A673 (cell line): ENCODE measurements around the gene TTLL11. TPM values are rescaled to one million over a fixed set of nuclear protein-coding genes. Genes with fewer than 3 reads are reported as not detected.

Experiments used
- BruUV-seq: library from RNA; stranded (reverse); fragments of 400-500 nt; replicated peaks from 2 replicates; lab custom pipeline; 2021; lab: Mats Ljungman, UMichigan
- CTCF ChIA-PET: fragments of 300-600 bp; sonication (Branson Sonifier 250); formaldehyde crosslinking; loops from one replicate; lab custom pipeline; 2022; ENCODE audit warnings: antibody characterized with exemption; lab: Charles Lee
- POLR2A ChIA-PET: fragments of 300-600 bp; sonication (Branson Sonifier 250); formaldehyde crosslinking; loops from one replicate; lab custom pipeline; 2022; ENCODE audit warnings: antibody characterized with exemption; ENCODE audit not compliant: low non-redundant PET; lab: Charles Lee
- DNase-seq: peaks from one replicate; pipeline ENCODE4 v3.0.0-alpha.2; 2015; ENCODE audit warnings: low spot score
- H3K27ac ChIP-seq: fragments of 200-600 bp; sonication (generic); 2 replicates; pipeline ENCODE4 v1.5.1; 2016; ENCODE audit warnings: mixed run types, low read depth, mild to moderate bottlenecking, mixed read lengths, antibody characterized with exemption, low read length; ENCODE audit not compliant: poor library complexity, severe bottlenecking
- H3K27me3 ChIP-seq: fragments of 200-600 bp; sonication (generic); replicated peaks from 2 replicates; pipeline ENCODE4 v1.6.1; 2017; ENCODE audit warnings: mixed run types, low read depth, mild to moderate bottlenecking, mixed read lengths, antibody characterized with exemption, low read length; ENCODE audit not compliant: insufficient read depth, poor library complexity
- H3K36me3 ChIP-seq: fragments of 200-600 bp; sonication (generic); 2 replicates; pipeline ENCODE4 v1.6.1; 2016; ENCODE audit warnings: mixed run types, mild to moderate bottlenecking, mixed read lengths, antibody characterized with exemption, low read length; ENCODE audit not compliant: insufficient read depth, poor library complexity, severe bottlenecking
- H3K4me1 ChIP-seq: fragments of 200-600 bp; sonication (generic); 2 replicates; pipeline ENCODE4 v1.6.1; 2017; ENCODE audit warnings: mixed run types, mild to moderate bottlenecking, mixed read lengths, antibody characterized with exemption, low read length; ENCODE audit not compliant: insufficient read depth, poor library complexity, severe bottlenecking
- H3K4me3 ChIP-seq: fragments of 200-600 bp; sonication (generic); 2 replicates; pipeline ENCODE4 v1.5.1; 2016; ENCODE audit warnings: low read depth, mixed run types, mild to moderate bottlenecking, mixed read lengths, low read length; ENCODE audit not compliant: poor library complexity, severe bottlenecking
- H3K9me3 ChIP-seq: fragments of 200-600 bp; sonication (generic); 2 replicates; pipeline ENCODE4 v1.6.1; 2016; ENCODE audit warnings: mixed run types, low read depth, mild to moderate bottlenecking, mixed read lengths, antibody characterized with exemption, low read length; ENCODE audit not compliant: poor library complexity, severe bottlenecking
- CTCF ChIP-seq: fragments of 300-800, 200-600 bp; sonication (generic); conservative IDR thresholded peaks from 2 replicates; pipeline ENCODE4 v1.5.1; 2017; ENCODE audit warnings: low read depth, mild to moderate bottlenecking, antibody characterized with exemption, low read length, moderate library complexity, mixed read lengths
- EZH2 ChIP-seq: fragments of 200-600 bp; sonication (generic); IDR thresholded peaks from 2 replicates; pipeline ENCODE4 v1.6.1; 2017; ENCODE audit warnings: borderline replicate concordance, low read depth, mild to moderate bottlenecking, mixed read lengths, antibody characterized with exemption, low read length; ENCODE audit not compliant: poor library complexity, severe bottlenecking
- intact Hi-C: fragments of 100-400 bp; cut with micrococcal nuclease; formaldehyde crosslinking; loops from one replicate; pipeline ENCODE4 v1.10.0; 2022; ENCODE audit not compliant: unreplicated experiment
- total RNA-seq: library from RNA; stranded (reverse); gene quantifications from 2 replicates; pipeline ENCODE4 v1.2.3, GENCODE V29; 2021

TTLL11 gene
- total RNA-seq, 1 experiment from 2014 or later = 3.0 TPM

- ChIA-PET POLR2A (no interaction called here), CTCF (interaction anchor here (0.6 kb wide), 1 partner anchor 87 kb away, joined by 4 read pairs; no protein-coding TSS in a partner anchor)
These were observed 318.1 kb downstream of the TTLL11 start for GRCh38 chr9:121774715-121775613.

GRCh38 chr9:121773954-121774714, 319.0 kb downstream of the TTLL11 start:
- no TSS peak for BruUV-seq
- Histone ChIP-seq H3K4me3 (no peak overlapping the region), H3K4me1 (no peaks in the 10 kb centered on the region), H3K36me3 (peaks cover 7% of the 10 kb centered on the region), H3K27me3 (no peaks in the 10 kb centered on the region), H3K27ac (no peak overlapping the region), H3K9me3 (peaks cover 4% of the 10 kb centered on the region)
- intact Hi-C loops = no loop called here
- ChIA-PET CTCF (interaction anchor here (0.6 kb wide), 1 partner anchor 88 kb away, joined by 4 read pairs; no protein-coding TSS in a partner anchor), POLR2A (no interaction called here)
- no peak for DNase-seq
- TF ChIP-seq CTCF = no peak
- TF ChIP-seq EZH2 = no peak

More at GRCh38 chr9:121774715-121775613, 318.1 kb downstream of the TTLL11 start:
- no peaks in the 10 kb centered on the region for H3K27me3 ChIP-seq
- no TSS peak for BruUV-seq
- H3K27ac ChIP-seq = no peak overlapping the region
- TF ChIP-seq EZH2 (no peak), CTCF (no peak)
- no peak overlapping the region for H3K4me3 ChIP-seq
- peaks cover 4% of the 10 kb centered on the region for H3K9me3 ChIP-seq
- peaks cover 7% of the 10 kb centered on the region for H3K36me3 ChIP-seq
- DNase-seq = no peak
- no peaks in the 10 kb centered on the region for H3K4me1 ChIP-seq
- intact Hi-C loops = no loop called here

- BruUV-seq = no TSS peak
- Histone ChIP-seq H3K9me3 (peaks cover 4% of the 10 kb centered on the region), H3K36me3 (peaks cover 7% of the 10 kb centered on the region), H3K27ac (no peak overlapping the region), H3K27me3 (no peaks in the 10 kb centered on the region), H3K4me3 (no peak overlapping the region), H3K4me1 (no peaks in the 10 kb centered on the region)
- ChIA-PET CTCF (no interaction called here), POLR2A (no interaction called here)
- intact Hi-C loops = no loop called here
- no peak for DNase-seq
- TF ChIP-seq EZH2 (no peak), CTCF (no peak)
These were observed 319.7 kb downstream of the TTLL11 start for GRCh38 chr9:121773286-121773953.
